IPS-18c (cell line): ENCODE results near the gene ADCY4.

Source experiments
- H3K4me3 ChIP-seq: 2 replicates; pipeline ENCODE4 v1.7.0; 2013; ENCODE audit warnings: low read depth, mild to moderate bottlenecking, low read length, moderate library complexity; ENCODE audit not compliant: insufficient read depth
- H3K9me3 ChIP-seq: one replicate; pipeline ENCODE4 v1.6.1; 2013; ENCODE audit warnings: mild to moderate bottlenecking, low read length, moderate library complexity; ENCODE audit not compliant: control insufficient read depth, insufficient read depth

ADCY4 gene

GRCh38 chr14:24293525-24293924, 41.3 kb downstream of the ADCY4 start:
- Histone ChIP-seq H3K4me3 (no peak overlapping the region), H3K9me3 (no peaks in the 10 kb centered on the region)

GRCh38 chr14:24292118-24292807, 42.6 kb downstream of the ADCY4 start:
- H3K9me3 ChIP-seq, result no peaks in the 10 kb centered on the region
- no peak overlapping the region for H3K4me3 ChIP-seq

DNA sequence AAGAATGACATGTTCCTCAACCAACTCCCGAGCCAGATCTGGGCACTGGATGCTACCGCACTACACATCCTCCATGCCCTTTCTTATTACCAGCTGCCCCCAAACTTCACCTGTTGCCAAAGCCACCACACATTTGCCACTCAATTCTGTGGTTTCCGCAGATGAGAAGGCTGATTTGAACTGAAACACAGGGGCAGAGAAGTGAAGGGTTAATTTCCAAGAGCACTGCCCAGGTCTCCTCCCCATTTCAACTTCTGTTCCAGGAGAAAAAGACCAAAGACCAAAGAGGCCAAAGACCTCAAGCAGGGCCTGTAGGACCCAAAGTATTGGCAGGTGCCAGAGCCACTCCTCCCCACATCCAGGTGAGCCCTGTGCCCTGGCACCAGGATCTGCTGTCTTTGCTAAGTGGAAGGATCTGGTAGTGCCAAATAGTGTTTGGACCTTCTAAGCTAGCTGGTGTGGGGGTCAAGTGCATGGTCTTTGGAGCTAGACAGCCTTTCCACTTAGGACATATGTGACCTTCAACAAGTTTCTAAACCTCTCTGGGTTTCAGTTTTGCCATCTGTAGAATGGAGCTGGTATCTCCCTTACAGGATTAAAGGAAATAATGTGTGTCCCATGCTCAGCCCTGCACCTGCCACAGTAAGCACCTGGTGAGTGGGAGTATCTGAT, 43.3 kb downstream of the ADCY4 start:
- Histone ChIP-seq H3K9me3 (no peaks in the 10 kb centered on the region), H3K4me3 (no peak overlapping the region)

DNA sequence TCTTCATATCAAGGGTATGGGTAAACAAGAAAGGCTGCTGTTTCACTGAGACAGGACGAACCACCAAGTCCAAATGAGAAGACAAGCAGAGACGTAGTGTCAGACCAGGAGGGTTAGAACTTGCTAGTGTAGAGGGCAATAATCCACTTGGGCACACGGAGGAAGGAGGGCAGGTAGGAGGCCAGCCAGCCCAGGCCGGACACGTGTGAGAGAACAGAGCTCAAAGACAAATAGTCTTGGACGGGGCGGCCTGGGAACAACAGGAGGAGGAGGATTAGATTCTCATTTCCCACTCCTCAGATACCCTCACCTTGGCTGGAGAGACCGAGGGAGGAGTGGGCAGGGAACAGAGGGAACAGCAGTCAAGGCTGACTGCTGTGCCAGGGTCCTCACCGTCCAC, 44.1 kb downstream of the ADCY4 start:
- no peaks in the 10 kb centered on the region for H3K9me3 ChIP-seq
- H3K4me3 ChIP-seq, result no peak overlapping the region

DNA sequence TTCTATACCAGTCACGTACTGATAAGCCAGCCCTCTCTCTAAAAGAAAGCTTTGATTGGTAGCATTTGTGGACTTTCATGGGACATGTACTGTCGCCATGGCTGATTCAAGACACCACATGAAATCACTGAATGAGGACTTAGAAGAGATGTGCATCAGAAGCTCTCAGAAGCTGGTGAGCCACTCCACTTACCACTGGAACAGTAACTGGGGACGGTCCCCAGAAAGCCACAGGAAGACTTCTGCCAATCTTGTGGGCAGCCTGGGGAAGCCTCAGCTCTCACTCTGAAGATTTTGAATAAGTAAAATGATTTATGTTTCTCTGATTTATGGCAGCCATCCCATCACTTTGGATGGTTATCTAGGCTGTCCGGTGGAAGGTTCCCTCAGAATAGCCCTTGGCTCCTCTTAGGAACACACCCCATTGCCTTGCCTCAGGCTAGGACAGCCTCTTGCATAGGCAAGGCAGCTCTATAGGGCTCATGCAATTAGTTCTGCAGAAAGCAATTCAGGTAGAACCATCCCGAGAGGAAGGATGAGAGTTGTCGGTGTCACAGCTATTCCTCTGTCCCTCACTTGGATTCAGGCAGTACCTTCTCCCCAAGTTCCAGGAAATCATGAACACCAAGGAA, 45.1 kb downstream of the ADCY4 start:
- H3K9me3 ChIP-seq, result no peaks in the 10 kb centered on the region
- H3K4me3 ChIP-seq, result no peak overlapping the region

DNA sequence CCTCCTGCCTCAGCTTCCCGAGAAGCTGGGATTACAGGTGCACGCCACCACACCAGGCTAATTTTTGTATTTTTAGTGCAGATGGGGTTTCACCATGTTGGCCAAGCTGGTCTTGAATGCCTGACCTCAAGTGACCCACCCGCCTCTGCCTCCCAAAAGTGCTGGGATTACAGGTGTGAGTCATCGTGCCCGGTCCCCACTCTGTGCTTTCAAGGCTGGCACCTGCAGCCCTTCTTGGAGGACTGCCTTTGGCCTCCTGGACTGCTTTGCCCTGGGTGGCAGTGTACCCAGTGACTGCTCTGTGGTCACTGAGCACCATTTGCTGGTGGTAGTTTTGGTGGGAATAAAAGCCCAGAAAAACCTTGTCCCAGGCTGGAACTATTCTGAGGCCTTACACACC, 47.9 kb downstream of the ADCY4 start:
- Histone ChIP-seq H3K4me3 (no peak overlapping the region), H3K9me3 (no peaks in the 10 kb centered on the region)

- H3K9me3 ChIP-seq, result no peaks in the 10 kb centered on the region
- H3K4me3 ChIP-seq, result no peak overlapping the region
Observed at GRCh38 chr14:24285351-24285750, 49.5 kb downstream of the ADCY4 start.

DNA sequence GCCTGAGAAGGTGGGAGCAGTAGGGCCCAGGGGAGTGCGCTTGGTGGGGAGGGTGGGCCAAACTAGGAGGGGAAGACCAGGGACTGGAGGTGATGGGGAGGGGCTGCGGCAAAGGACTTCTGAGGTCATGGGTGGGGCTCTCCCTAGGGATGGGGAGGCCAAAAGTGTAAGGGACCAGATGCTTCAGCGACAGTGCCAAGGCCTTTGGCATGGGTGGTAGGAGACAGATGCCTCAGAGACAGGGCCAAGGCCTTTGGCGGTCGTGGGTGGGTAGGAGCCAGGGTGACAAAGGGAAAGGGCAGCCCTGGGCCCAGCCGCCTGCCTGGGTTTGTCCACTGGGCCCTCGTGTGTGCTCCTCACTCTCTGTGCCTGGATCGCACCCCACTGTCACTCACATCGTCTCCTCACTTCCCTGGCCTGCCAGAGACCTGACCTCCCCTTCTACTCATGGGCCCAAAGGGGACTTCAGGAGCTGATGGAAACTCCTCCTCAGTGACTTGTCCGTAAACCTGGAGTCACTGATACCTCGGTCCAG, 50.3 kb downstream of the ADCY4 start:
- Histone ChIP-seq H3K9me3 (no peaks in the 10 kb centered on the region), H3K4me3 (no peak overlapping the region)

DNA sequence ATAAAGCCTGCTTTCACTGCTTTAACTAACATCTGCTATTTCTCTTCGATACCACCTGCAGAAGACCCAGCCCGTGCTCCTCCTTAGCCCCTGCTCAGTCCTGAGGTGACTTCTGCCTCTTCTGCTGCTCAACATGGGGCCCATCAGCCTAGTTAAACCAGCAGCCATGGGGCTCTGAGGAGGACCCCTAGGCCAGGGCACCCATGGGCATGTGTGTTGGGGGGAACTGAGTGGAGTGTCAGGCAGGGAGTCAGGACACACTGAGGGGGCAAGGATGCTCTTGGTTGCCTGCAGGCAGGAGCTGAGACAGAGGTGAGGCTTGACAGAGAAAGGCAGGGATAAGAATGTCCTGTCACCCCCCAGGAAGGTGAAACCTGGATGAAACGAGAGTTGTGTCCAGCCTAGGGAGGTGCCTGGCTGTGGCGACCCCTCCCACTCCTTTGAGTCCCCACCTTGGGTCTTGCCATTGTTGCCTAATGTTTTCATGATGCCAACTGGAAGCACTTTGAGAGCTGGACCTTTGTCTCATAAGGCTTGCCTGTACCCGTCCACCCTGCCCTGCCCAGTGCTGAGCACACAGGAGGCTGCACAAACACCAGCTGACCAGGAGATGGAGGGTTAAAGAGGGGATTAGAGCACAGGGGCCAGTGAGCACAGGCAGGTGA, 50.9 kb downstream of the ADCY4 start:
- Histone ChIP-seq H3K4me3 (no peak overlapping the region), H3K9me3 (no peaks in the 10 kb centered on the region)

DNA sequence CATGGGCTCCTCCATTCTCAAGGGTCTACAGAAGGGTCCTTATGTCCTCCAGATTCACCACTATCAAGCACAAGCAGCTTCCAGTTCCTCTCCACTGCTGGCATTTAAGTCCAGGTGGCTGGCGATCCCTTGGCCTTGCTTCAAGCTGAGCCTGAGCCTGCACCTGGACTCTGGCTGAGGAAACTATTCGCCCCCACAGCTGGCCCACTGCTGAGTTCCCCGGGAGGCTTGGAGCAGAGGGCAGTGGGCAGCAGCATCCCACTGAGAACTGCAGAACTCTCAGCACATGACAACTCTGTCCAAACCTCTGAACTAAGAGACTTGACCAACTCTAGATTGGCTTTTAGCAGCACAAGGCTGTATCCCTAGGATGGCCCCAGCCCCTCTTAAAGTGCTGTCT, 52.1 kb downstream of the ADCY4 start:
- Histone ChIP-seq H3K9me3 (no peaks in the 10 kb centered on the region), H3K4me3 (no peak overlapping the region)

DNA sequence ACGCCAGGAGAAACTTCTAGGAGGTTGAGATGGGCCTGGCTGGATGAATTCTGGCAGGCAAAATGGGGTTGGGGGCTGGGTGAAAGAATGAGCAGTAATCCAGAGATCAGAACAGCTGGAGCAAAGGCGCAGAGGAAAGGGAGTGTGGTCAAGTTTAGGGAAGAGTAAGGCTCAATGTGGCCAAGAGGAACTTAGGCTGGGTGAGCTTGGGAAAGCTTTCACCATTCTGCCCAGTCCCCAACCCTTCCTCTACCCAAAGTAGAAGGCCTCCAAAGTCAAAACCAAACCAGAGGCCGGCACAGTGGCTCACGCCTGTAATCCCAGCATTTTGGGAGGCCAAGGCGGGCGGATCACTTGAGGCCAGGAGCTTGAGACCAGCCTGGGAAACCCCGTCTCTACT, 53.2 kb downstream of the ADCY4 start:
- no peak overlapping the region for H3K4me3 ChIP-seq
- no peaks in the 10 kb centered on the region for H3K9me3 ChIP-seq

DNA sequence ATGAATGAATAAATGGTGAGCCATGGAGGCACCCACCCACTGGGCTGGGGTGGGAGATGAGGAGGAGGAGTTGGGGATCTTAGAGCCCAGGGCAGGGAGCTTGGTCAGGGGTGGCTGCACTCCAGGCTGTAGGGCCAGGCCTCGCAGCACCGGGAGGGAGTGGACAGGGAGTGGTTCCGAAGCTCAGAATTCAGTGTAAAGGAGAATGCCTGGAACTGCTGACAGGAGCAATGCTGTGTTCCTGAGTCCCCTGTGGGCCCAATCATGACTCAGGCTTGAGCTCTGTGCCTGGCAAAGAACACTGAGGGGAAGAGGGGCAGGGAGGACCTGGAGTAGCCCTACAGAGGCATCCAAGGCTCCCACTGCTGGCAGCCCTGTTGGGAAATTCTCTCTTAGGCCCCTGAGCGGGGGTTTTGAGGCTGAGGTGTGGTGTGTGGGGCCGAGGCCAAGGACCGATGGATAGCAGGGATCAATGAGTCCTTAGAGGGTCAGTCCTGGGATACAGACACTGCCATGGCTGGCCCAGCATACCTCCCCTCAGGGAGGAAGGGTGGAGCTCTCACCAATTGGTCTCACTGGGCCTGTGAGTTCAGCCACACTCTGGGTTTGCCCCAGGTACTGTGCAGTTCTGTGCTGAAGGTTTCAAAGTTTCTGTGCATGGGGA, 53.9 kb downstream of the ADCY4 start:
- Histone ChIP-seq H3K4me3 (no peak overlapping the region), H3K9me3 (no peaks in the 10 kb centered on the region)

DNA sequence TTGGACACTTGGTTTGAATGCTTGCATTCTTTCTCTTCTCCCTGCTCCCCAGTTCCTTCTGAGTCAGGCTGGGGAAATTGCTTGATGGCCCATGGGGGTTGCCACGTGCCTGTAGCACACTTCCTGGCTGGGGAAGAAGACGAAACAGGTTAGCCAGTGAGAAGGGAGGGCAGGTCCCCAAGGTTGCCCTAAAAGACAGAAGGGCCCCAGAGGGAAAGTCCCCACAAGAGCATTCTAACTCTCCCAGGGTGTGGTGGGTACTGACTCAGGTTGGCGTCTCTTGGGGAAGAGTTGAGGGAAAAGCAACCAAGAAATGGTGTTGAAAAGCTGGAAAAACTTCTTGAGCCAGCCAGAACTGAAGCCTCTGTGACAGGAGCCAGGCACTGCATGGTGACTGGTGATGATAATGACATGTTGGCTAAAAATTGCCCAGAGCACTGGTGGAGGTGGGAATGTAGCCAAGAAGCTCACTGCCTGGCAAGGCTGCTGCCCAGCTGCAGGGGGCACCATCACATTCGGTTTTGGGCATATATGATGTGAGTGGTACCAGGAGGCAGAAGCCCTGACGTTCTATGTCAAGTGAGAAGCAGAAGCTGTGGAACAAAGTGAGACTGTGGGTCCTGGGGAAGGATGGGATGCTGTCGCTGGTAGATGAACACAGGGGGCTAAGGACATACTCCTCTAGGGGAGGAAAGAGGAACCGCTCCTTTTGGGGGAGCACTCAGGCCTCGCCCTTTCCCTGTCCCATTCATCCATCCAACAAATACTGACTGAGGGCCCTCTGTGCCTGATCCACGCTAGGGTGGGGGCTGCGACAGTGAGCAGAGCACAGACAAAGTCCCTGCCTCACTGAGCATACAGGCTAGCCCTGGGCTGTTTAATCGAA, 55.3 kb downstream of the ADCY4 start:
- Histone ChIP-seq H3K4me3 (no peak overlapping the region), H3K9me3 (no peaks in the 10 kb centered on the region)

DNA sequence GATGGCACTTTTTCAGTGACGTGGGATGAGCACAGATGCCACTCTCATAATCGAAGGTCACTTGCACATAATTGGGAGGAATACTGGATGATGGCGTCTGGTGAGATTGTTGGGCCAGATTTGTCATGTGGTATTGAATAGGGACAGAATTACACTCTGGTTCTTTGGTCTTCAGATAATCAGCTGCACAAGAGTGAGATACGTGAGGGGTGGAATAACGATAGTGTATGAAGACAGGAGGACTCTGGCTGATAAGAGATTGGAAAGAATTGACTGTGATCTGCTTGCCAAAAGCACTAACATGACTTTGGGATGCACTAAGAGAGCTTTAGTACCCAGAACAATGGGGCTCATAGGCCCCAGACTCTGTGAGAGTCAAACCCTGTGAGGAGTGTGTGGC, 56.4 kb downstream of the ADCY4 start:
- no peak overlapping the region for H3K4me3 ChIP-seq
- H3K9me3 ChIP-seq, result no peaks in the 10 kb centered on the region

- Histone ChIP-seq H3K9me3 (no peaks in the 10 kb centered on the region), H3K4me3 (no peak overlapping the region)
Observed at GRCh38 chr14:24277606-24278321, 57.1 kb downstream of the ADCY4 start.

GRCh38 chr14:24277071-24277470, 57.8 kb downstream of the ADCY4 start:
- no peaks in the 10 kb centered on the region for H3K9me3 ChIP-seq
- H3K4me3 ChIP-seq, result no peak overlapping the region
